B cell (primary cell): Measurements from ENCODE around the gene ZNF680. TPM values are rescaled to one million over a fixed set of nuclear protein-coding genes. Genes with fewer than 3 reads are reported as not detected.

Experiments
- ATAC-seq: fragments of 200-7000 bp; cut with Tn5 transposase; one replicate; pipeline ENCODE4 v1.10.0; 2021; ENCODE audit warnings: low read depth, mild to moderate bottlenecking, moderate number of reproducible peaks, moderate library complexity
- CTCF ChIA-PET: fragments of 350-600 bp; sonication (Branson Sonifier 250); formaldehyde crosslinking; loops from one replicate; lab custom pipeline; 2021; ENCODE audit warnings: antibody characterized with exemption, inconsistent platforms; lab: Charles Lee
- POLR2A ChIA-PET: fragments of 350-600 bp; sonication (Branson Sonifier 250); formaldehyde crosslinking; loops from one replicate; lab custom pipeline; 2021; ENCODE audit warnings: antibody characterized with exemption; lab: Charles Lee
- DNase-seq: peaks from one replicate; pipeline ENCODE4 v3.0.0; 2013
- H2AFZ ChIP-seq: 2 replicates; pipeline ENCODE4 v1.6.1; 2012; ENCODE audit warnings: mild to moderate bottlenecking, low read depth, low read length; ENCODE audit not compliant: insufficient read depth, poor library complexity, severe bottlenecking
- H3K27ac ChIP-seq, 2 donors: 1 replicate in 1 of 2; 2 replicates in 1 of 2; pipeline ENCODE4 v1.5.1; 2012 to 2013; ENCODE audit warnings: low read length in 2 of 2, mild to moderate bottlenecking in 2 of 2, moderate library complexity in 1 of 2
- H3K27me3 ChIP-seq, 4 experiments: fragments of 200-600 bp in 1 of 4; sonication (generic) in 1 of 4; replicated peaks in 1 of 4; 1 replicate in 2 of 4; 2 replicates in 2 of 4; pipeline versions ENCODE4 v1.6.1 to v1.7.0; 2013 to 2016; ENCODE audit warnings: low read length in 3 of 4, mild to moderate bottlenecking in 2 of 4, mixed read lengths in 1 of 4, moderate library complexity in 1 of 4; ENCODE audit not compliant: insufficient read depth in 4 of 4, control insufficient read depth in 3 of 4; ENCODE audit errors: control extremely low read depth in 1 of 4
- H3K36me3 ChIP-seq, 2 experiments: replicated peaks in 1 of 2; 1 replicate in 1 of 2; 2 replicates in 1 of 2; pipeline versions ENCODE4 v1.6.1 to v1.7.1; 2013; ENCODE audit warnings: low read length in 1 of 2; ENCODE audit not compliant: insufficient read depth in 2 of 2, control insufficient read depth in 1 of 2; ENCODE audit errors: control extremely low read depth in 1 of 2, extremely low read depth in 1 of 2
- H3K4me1 ChIP-seq, 2 donors: fragments of 200-600 bp in 1 of 2; sonication (generic) in 1 of 2; 1 replicate in 1 of 2; 2 replicates in 1 of 2; pipeline versions ENCODE4 v1.5.1 to v1.6.1; 2013 to 2017; ENCODE audit warnings: low read length in 2 of 2; ENCODE audit not compliant: control insufficient read depth in 2 of 2, insufficient read depth in 2 of 2
- H3K4me2 ChIP-seq: replicated peaks from 2 replicates; pipeline ENCODE3; 2012; ENCODE audit warnings: mild to moderate bottlenecking, low read depth, low read length; ENCODE audit not compliant: poor library complexity, severe bottlenecking
- H3K4me3 ChIP-seq, 5 experiments: fragments of 200-600 bp in 1 of 5; sonication (generic) in 1 of 5; 1 replicate in 3 of 5; 2 replicates in 2 of 5; pipeline versions ENCODE4 v1.5.1 to v1.7.0; 2011 to 2016; ENCODE audit warnings: low read length in 4 of 5, mild to moderate bottlenecking in 4 of 5, low read depth in 2 of 5, control low read depth in 1 of 5, moderate library complexity in 1 of 5; ENCODE audit not compliant: insufficient read depth in 1 of 5; ENCODE audit errors: control extremely low read depth in 1 of 5, extremely low read depth in 1 of 5
- H3K79me2 ChIP-seq: fragments of 200-600 bp; sonication (generic); one replicate; pipeline ENCODE4 v1.6.0; 2016; ENCODE audit warnings: low read length; ENCODE audit not compliant: control insufficient read depth, insufficient read depth
- H3K9ac ChIP-seq: fragments of 200-600 bp; sonication (generic); 2 replicates; pipeline ENCODE4 v1.6.1; 2017; ENCODE audit warnings: mild to moderate bottlenecking, low read length, moderate library complexity
- H3K9me3 ChIP-seq, 3 donors: one replicate each; pipeline versions ENCODE4 v1.6.1 to v1.7.1; 2013; ENCODE audit warnings: low read length in 2 of 3; ENCODE audit not compliant: control insufficient read depth in 2 of 3, insufficient read depth in 1 of 3; ENCODE audit errors: control extremely low read depth in 1 of 3
- H4K20me1 ChIP-seq: 2 replicates; pipeline ENCODE4 v1.6.0; 2012; ENCODE audit warnings: mild to moderate bottlenecking, low read length; ENCODE audit not compliant: insufficient read depth, control insufficient read depth, poor library complexity, severe bottlenecking
- H3K27ac Mint-ChIP-seq: one replicate; pipeline ENCODE4 v1.8.0; 2021; ENCODE audit warnings: mixed read lengths
- H3K27me3 Mint-ChIP-seq: one replicate; pipeline ENCODE4 v1.8.0; 2021; ENCODE audit warnings: mixed read lengths
- H3K4me1 Mint-ChIP-seq: one replicate; pipeline ENCODE4 v1.8.0; 2021; ENCODE audit warnings: mixed read lengths
- H3K4me3 Mint-ChIP-seq: one replicate; pipeline ENCODE4 v1.8.0; 2021; ENCODE audit warnings: mixed read lengths
- H3K9me3 Mint-ChIP-seq: one replicate; pipeline ENCODE4 v1.8.0; 2022; ENCODE audit warnings: mixed read lengths; ENCODE audit not compliant: insufficient read depth
- CTCF ChIP-seq: fragments of 200-600 bp; IDR thresholded peaks from one replicate; pipeline ENCODE4 v1.8.0; 2022; ENCODE audit warnings: antibody characterized with exemption, mild to moderate bottlenecking
- EZH2 ChIP-seq: IDR thresholded peaks from 2 replicates; pipeline ENCODE4 v1.6.1; 2012; ENCODE audit warnings: borderline replicate concordance, low read depth, mild to moderate bottlenecking, moderate library complexity, low read length; ENCODE audit not compliant: insufficient read depth, poor library complexity, severe bottlenecking
- WGBS: methylation state at CpG from one replicate; pipeline ENCODE4 v1.1.5; 2013; ENCODE audit warnings: missing lambda C conversion rate; ENCODE audit not compliant: insufficient coverage; 5-methylcytosine and 5-hydroxymethylcytosine counted together
- intact Hi-C: fragments of 100-400 bp; cut with micrococcal nuclease; formaldehyde crosslinking; loops from one replicate; pipeline ENCODE4 v1.10.0; 2022
- polyA plus RNA-seq: library from polyadenylated mRNA; depleted of rRNA; stranded (reverse); fragments of >200 nt; gene quantifications from 2 replicates; pipeline ENCODE4 v1.2.3, GENCODE V29; 2012
- total RNA-seq, 2 donors: library from RNA; stranded (reverse); fragments of 120-200 nt in 1 of 2; gene quantifications; 1 replicate in 1 of 2; 2 replicates in 1 of 2; pipeline versions ENCODE4 v1.2.3 to v1.2.4, GENCODE V29; 2013 to 2022

ZNF680 gene
- total and polyA plus RNA-seq, 2 donors (not counting 1 experiment from before 2014, with no cell fraction given): 2.5 to 27.8 TPM

GRCh38 chr7:64515330-64515729 is 47.5 kb downstream of the ZNF680 start:
- no peak overlapping the region for H3K4me3 Mint-ChIP-seq
- no peak overlapping the region for H3K27ac ChIP-seq
- no peak overlapping the region for H2AFZ ChIP-seq
- H3K9me3 ChIP-seq: peaks cover 6 to 62% (median 32%) of the 10 kb centered on the region in 3 donors
- DNase-seq: no peak
- H3K9me3 Mint-ChIP-seq: peaks cover 22% of the 10 kb centered on the region
- no peaks in the 10 kb centered on the region for H3K4me1 ChIP-seq
- H4K20me1 ChIP-seq: no peaks in the 10 kb centered on the region
- H3K27ac Mint-ChIP-seq: no peak overlapping the region
- no peaks in the 10 kb centered on the region for H3K4me1 Mint-ChIP-seq
- no peak for ATAC-seq
- H3K4me3 ChIP-seq: no peak overlapping the region
- CTCF ChIA-PET: no interaction called here
- POLR2A ChIA-PET: no interaction called here
- H3K4me2 ChIP-seq: no peak overlapping the region
- no peak for TF ChIP-seq EZH2
- no peak for TF ChIP-seq CTCF
- no peaks in the 10 kb centered on the region for H3K27me3 ChIP-seq
- no peak overlapping the region for H3K9ac ChIP-seq
- intact Hi-C loops: no loop called here
- peaks cover 2 to 3% of the 10 kb centered on the region in 2 experiments for H3K36me3 ChIP-seq
- H3K79me2 ChIP-seq: no peaks in the 10 kb centered on the region
- H3K27me3 Mint-ChIP-seq: no peaks in the 10 kb centered on the region

GRCh38 chr7:64509583-64509982 is 53.3 kb downstream of the ZNF680 start:
- peaks cover 0 to 1% of the 10 kb centered on the region in 2 experiments for H3K36me3 ChIP-seq
- WGBS: no CpG with 5 or more reads among the region's 2 CpGs
- no peak overlapping the region for H3K27ac ChIP-seq
- ChIA-PET CTCF (interaction anchor here (1.1 kb wide), 1 partner anchor 16 kb away, joined by 3 read pairs; no protein-coding TSS in a partner anchor), POLR2A (no interaction called here)
- intact Hi-C loops: no loop called here
- H3K4me1 Mint-ChIP-seq: no peaks in the 10 kb centered on the region
- ATAC-seq (no peak), DNase-seq (no peak)
- H3K9me3 Mint-ChIP-seq: peaks cover 16% of the 10 kb centered on the region
- H3K4me3 ChIP-seq: no peak overlapping the region
- no peaks in the 10 kb centered on the region for H3K27me3 ChIP-seq
- no peaks in the 10 kb centered on the region for H3K4me1 ChIP-seq
- no peak overlapping the region for H3K27ac Mint-ChIP-seq
- no peak overlapping the region for H2AFZ ChIP-seq
- H3K9me3 ChIP-seq: peaks cover 7 to 49% (median 41%) of the 10 kb centered on the region in 3 donors
- H4K20me1 ChIP-seq: no peaks in the 10 kb centered on the region
- no peak overlapping the region for H3K9ac ChIP-seq
- no peaks in the 10 kb centered on the region for H3K27me3 Mint-ChIP-seq
- TF ChIP-seq EZH2 (no peak), CTCF (no peak)
- H3K4me2 ChIP-seq: no peak overlapping the region
- no peaks in the 10 kb centered on the region for H3K79me2 ChIP-seq
- H3K4me3 Mint-ChIP-seq: no peak overlapping the region
